Measurements from ENCODE around the gene CERS6.

GRCh38 chr2:168640039-168640438 lies 184.0 kb downstream of the CERS6 start:
- TF ChIP-seq, protein P1, sequence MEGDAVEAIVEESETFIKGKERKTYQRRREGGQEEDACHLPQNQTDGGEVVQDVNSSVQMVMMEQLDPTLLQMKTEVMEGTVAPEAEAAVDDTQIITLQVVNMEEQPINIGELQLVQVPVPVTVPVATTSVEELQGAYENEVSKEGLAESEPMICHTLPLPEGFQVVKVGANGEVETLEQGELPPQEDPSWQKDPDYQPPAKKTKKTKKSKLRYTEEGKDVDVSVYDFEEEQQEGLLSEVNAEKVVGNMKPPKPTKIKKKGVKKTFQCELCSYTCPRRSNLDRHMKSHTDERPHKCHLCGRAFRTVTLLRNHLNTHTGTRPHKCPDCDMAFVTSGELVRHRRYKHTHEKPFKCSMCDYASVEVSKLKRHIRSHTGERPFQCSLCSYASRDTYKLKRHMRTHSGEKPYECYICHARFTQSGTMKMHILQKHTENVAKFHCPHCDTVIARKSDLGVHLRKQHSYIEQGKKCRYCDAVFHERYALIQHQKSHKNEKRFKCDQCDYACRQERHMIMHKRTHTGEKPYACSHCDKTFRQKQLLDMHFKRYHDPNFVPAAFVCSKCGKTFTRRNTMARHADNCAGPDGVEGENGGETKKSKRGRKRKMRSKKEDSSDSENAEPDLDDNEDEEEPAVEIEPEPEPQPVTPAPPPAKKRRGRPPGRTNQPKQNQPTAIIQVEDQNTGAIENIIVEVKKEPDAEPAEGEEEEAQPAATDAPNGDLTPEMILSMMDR (tag by site-specific recombination; IDR thresholded peaks at IDR 0.05) = no peak
- TF ChIP-seq ZNF10 (tag by site-specific recombination; IDR thresholded peaks at IDR 0.05) (no peak), ZNF184 (tag by site-specific recombination; IDR thresholded peaks at IDR 0.05) (no peak), SP2 (tag by site-specific recombination; IDR thresholded peaks at IDR 0.05) (no peak), ZNF580 (tag by site-specific recombination; IDR thresholded peaks at IDR 0.05) (no peak), ZNF510 (tag by site-specific recombination; IDR thresholded peaks at IDR 0.05; ENCODE audit: insufficient replicate concordance) (no peak), ZNF747 (tag by site-specific recombination; IDR thresholded peaks at IDR 0.05) (no peak), ZNF140 (tag by site-specific recombination; IDR thresholded peaks at IDR 0.05) (no peak), ZNF830 (tag by site-specific recombination; IDR thresholded peaks at IDR 0.05; ENCODE audit: low read depth) (no peak), ZNF223 (tag by site-specific recombination; IDR thresholded peaks at IDR 0.05) (no peak)
- TF ChIP-seq, protein P2, sequence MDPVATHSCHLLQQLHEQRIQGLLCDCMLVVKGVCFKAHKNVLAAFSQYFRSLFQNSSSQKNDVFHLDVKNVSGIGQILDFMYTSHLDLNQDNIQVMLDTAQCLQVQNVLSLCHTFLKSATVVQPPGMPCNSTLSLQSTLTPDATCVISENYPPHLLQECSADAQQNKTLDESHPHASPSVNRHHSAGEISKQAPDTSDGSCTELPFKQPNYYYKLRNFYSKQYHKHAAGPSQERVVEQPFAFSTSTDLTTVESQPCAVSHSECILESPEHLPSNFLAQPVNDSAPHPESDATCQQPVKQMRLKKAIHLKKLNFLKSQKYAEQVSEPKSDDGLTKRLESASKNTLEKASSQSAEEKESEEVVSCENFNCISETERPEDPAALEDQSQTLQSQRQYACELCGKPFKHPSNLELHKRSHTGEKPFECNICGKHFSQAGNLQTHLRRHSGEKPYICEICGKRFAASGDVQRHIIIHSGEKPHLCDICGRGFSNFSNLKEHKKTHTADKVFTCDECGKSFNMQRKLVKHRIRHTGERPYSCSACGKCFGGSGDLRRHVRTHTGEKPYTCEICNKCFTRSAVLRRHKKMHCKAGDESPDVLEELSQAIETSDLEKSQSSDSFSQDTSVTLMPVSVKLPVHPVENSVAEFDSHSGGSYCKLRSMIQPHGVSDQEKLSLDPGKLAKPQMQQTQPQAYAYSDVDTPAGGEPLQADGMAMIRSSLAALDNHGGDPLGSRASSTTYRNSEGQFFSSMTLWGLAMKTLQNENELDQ (tag by site-specific recombination; IDR thresholded peaks at IDR 0.05; ENCODE audit: low read depth) = no peak
- TF ChIP-seq, protein P3, sequence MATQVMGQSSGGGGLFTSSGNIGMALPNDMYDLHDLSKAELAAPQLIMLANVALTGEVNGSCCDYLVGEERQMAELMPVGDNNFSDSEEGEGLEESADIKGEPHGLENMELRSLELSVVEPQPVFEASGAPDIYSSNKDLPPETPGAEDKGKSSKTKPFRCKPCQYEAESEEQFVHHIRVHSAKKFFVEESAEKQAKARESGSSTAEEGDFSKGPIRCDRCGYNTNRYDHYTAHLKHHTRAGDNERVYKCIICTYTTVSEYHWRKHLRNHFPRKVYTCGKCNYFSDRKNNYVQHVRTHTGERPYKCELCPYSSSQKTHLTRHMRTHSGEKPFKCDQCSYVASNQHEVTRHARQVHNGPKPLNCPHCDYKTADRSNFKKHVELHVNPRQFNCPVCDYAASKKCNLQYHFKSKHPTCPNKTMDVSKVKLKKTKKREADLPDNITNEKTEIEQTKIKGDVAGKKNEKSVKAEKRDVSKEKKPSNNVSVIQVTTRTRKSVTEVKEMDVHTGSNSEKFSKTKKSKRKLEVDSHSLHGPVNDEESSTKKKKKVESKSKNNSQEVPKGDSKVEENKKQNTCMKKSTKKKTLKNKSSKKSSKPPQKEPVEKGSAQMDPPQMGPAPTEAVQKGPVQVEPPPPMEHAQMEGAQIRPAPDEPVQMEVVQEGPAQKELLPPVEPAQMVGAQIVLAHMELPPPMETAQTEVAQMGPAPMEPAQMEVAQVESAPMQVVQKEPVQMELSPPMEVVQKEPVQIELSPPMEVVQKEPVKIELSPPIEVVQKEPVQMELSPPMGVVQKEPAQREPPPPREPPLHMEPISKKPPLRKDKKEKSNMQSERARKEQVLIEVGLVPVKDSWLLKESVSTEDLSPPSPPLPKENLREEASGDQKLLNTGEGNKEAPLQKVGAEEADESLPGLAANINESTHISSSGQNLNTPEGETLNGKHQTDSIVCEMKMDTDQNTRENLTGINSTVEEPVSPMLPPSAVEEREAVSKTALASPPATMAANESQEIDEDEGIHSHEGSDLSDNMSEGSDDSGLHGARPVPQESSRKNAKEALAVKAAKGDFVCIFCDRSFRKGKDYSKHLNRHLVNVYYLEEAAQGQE (tag by site-specific recombination; IDR thresholded peaks at IDR 0.05) = no peak
- TF ChIP-seq, protein P4, sequence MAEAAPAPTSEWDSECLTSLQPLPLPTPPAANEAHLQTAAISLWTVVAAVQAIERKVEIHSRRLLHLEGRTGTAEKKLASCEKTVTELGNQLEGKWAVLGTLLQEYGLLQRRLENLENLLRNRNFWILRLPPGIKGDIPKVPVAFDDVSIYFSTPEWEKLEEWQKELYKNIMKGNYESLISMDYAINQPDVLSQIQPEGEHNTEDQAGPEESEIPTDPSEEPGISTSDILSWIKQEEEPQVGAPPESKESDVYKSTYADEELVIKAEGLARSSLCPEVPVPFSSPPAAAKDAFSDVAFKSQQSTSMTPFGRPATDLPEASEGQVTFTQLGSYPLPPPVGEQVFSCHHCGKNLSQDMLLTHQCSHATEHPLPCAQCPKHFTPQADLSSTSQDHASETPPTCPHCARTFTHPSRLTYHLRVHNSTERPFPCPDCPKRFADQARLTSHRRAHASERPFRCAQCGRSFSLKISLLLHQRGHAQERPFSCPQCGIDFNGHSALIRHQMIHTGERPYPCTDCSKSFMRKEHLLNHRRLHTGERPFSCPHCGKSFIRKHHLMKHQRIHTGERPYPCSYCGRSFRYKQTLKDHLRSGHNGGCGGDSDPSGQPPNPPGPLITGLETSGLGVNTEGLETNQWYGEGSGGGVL (tag by site-specific recombination; IDR thresholded peaks at IDR 0.05) = no peak
